Measurements from ENCODE around the gene RLF.

DNA sequence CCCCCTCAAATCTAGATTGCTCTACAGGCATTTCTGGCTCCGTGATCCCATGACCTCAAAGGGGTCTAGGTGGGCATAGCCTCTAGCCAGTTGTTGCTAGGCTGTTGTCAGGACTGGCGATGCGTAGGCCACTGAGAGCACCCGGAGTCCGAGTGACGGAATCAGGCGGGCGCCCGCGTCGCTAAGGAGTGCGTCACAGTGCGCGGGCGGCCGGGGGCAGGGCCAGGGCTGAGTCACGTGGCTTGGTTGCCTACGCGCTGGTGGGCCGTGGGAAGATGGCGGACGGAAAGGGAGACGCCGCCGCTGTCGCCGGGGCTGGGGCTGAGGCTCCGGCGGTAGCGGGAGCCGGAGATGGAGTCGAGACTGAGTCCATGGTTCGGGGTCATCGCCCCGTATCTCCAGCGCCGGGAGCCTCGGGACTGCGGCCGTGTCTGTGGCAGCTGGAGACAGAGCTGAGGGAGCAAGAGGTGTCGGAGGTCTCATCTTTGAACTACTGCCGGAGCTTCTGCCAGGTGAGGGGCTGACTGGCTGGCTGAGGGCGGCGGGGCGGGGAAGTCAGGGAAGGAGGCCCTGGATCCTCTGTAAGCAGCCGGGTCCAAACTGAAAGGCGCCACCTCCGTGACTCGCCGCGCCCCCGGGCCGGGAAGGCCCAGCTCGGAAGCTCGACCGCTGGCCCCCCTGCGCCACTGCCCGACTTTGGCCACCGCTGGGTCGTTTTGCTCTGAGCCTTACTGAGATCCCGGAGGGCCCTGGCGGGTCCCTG is at the start of gene RLF:
- TF ChIP-seq POLR2A (IDR thresholded peaks at IDR 0.05; ENCODE audit: low read depth, low read length) (peak; percentile 93), POU2F2 (IDR thresholded peaks at IDR 0.05; ENCODE audit: low read depth, low read length) (peak; percentile 78), POLR2AphosphoS5 (IDR thresholded peaks at IDR 0.05; ENCODE audit: low read depth, low read length) (peak; percentile 87)
